CD14-positive monocyte (primary cell): Measurements from ENCODE around the gene KLF15. TPM values are rescaled to one million over a fixed set of nuclear protein-coding genes. Genes with fewer than 3 reads are reported as not detected.

Experiments
- DNase-seq, 3 donors: peaks; one replicate each; pipeline ENCODE4 v3.0.0-alpha.2; 2011 to 2022
- H2AFZ ChIP-seq: 2 replicates; pipeline ENCODE4 v1.6.0; 2012; ENCODE audit warnings: mild to moderate bottlenecking, low read depth, low read length, inconsistent platforms; ENCODE audit not compliant: insufficient read depth, poor library complexity, severe bottlenecking
- H3K27ac ChIP-seq, 2 donors: 1 replicate in 1 of 2; 2 replicates in 1 of 2; pipeline ENCODE4 v1.5.1; 2012 to 2013; ENCODE audit warnings: low read length in 2 of 2, control low read depth in 1 of 2, inconsistent platforms in 1 of 2, low read depth in 1 of 2, mild to moderate bottlenecking in 1 of 2
- H3K27me3 ChIP-seq, 2 donors: one replicate each; pipeline versions ENCODE4 v1.6.0 to v1.6.1; 2011 to 2013; ENCODE audit warnings: low read length in 2 of 2; ENCODE audit not compliant: control insufficient read depth in 2 of 2, insufficient read depth in 2 of 2
- H3K36me3 ChIP-seq, 2 donors: replicated peaks in 1 of 2; 1 replicate in 1 of 2; 2 replicates in 1 of 2; pipeline versions ENCODE4 v1.5.1 to v1.6.1; 2012 to 2013; ENCODE audit warnings: low read length in 2 of 2, control low read depth in 1 of 2, inconsistent platforms in 1 of 2, mild to moderate bottlenecking in 1 of 2; ENCODE audit not compliant: insufficient read depth in 2 of 2, control insufficient read depth in 1 of 2
- H3K4me1 ChIP-seq, 2 donors: 1 replicate in 1 of 2; 2 replicates in 1 of 2; pipeline versions ENCODE4 v1.5.1 to v1.6.1; 2012 to 2013; ENCODE audit warnings: low read length in 2 of 2, control low read depth in 1 of 2, inconsistent platforms in 1 of 2, mild to moderate bottlenecking in 1 of 2, moderate library complexity in 1 of 2; ENCODE audit not compliant: insufficient read depth in 2 of 2, control insufficient read depth in 1 of 2
- H3K4me2 ChIP-seq: replicated peaks from 2 replicates; pipeline ENCODE3; 2012; ENCODE audit warnings: low read length, moderate library complexity, mild to moderate bottlenecking; ENCODE audit not compliant: poor library complexity, severe bottlenecking; ENCODE audit errors: extremely low read depth
- H3K4me3 ChIP-seq, 3 experiments: fragments of 200-600 bp in 1 of 3; sonication (generic) in 1 of 3; replicated peaks in 1 of 3; 1 replicate in 2 of 3; 2 replicates in 1 of 3; pipeline ENCODE4 v1.5.1; 2011 to 2013; ENCODE audit warnings: low read length in 3 of 3, mild to moderate bottlenecking in 3 of 3, control low read depth in 2 of 3, low read depth in 2 of 3, inconsistent platforms in 1 of 3, moderate library complexity in 1 of 3
- H3K79me2 ChIP-seq: 2 replicates; pipeline ENCODE4 v1.6.0; 2012; ENCODE audit warnings: mild to moderate bottlenecking, control low read depth, inconsistent platforms, low read length, moderate library complexity; ENCODE audit not compliant: insufficient read depth
- H3K9ac ChIP-seq: 2 replicates; pipeline ENCODE4 v1.6.0; 2017; ENCODE audit warnings: low read length, mild to moderate bottlenecking; ENCODE audit not compliant: insufficient read depth, poor library complexity, severe bottlenecking
- H3K9me3 ChIP-seq, 2 donors: replicated peaks in 1 of 2; 1 replicate in 1 of 2; 2 replicates in 1 of 2; pipeline versions ENCODE4 v1.5.1 to v1.6.1; 2012 to 2013; ENCODE audit warnings: low read length in 2 of 2, control low read depth in 1 of 2; ENCODE audit not compliant: control insufficient read depth in 1 of 2, insufficient read depth in 1 of 2
- H4K20me1 ChIP-seq: 2 replicates; pipeline ENCODE4 v1.6.0; 2012; ENCODE audit warnings: mild to moderate bottlenecking, low read length, control low read depth, moderate library complexity; ENCODE audit not compliant: insufficient read depth
- H3K27ac Mint-ChIP-seq, 7 donors: one replicate each; pipeline ENCODE4 v1.8.0; 2020; ENCODE audit warnings: mild to moderate bottlenecking in 7 of 7, mixed read lengths in 7 of 7, moderate library complexity in 6 of 7, inconsistent platforms in 2 of 7
- H3K27me3 Mint-ChIP-seq, 3 donors: one replicate each; pipeline ENCODE4 v1.8.0; 2021 to 2022; ENCODE audit warnings: low read depth in 3 of 3, mild to moderate bottlenecking in 3 of 3, mixed read lengths in 3 of 3, moderate library complexity in 3 of 3, inconsistent platforms in 1 of 3
- H3K36me3 Mint-ChIP-seq, 2 donors: one replicate each; pipeline ENCODE4 v1.8.0; 2020; ENCODE audit warnings: mixed read lengths in 2 of 2, inconsistent platforms in 1 of 2, mild to moderate bottlenecking in 1 of 2
- H3K4me1 Mint-ChIP-seq: one replicate; pipeline ENCODE4 v1.8.0; 2020; ENCODE audit warnings: mild to moderate bottlenecking, mixed read lengths
- H3K4me3 Mint-ChIP-seq, 2 donors: one replicate each; pipeline ENCODE4 v1.8.0; 2020; ENCODE audit warnings: mild to moderate bottlenecking in 2 of 2, mixed read lengths in 2 of 2, moderate library complexity in 1 of 2
- H3K9me3 Mint-ChIP-seq, 7 donors: one replicate each; pipeline ENCODE4 v1.8.0; 2020 to 2022; ENCODE audit warnings: mixed read lengths in 7 of 7, mild to moderate bottlenecking in 6 of 7, moderate library complexity in 6 of 7, inconsistent platforms in 2 of 7
- WGBS: methylation state at CpG from one replicate; pipeline ENCODE4 v1.1.5; 2013; ENCODE audit warnings: missing lambda C conversion rate; ENCODE audit not compliant: insufficient coverage; 5-methylcytosine and 5-hydroxymethylcytosine counted together
- intact Hi-C, 2 donors: fragments of 100-400 bp; cut with micrococcal nuclease; formaldehyde crosslinking; loops; one replicate each; pipeline versions ENCODE4 v1.15.0 to v1.15.1; 2023
- polyA plus RNA-seq, 3 donors: library from polyadenylated mRNA; depleted of rRNA in 1 of 3; unstranded in 2 of 3; stranded (reverse) in 1 of 3; fragments of 300-500 nt in 2 of 3; fragments of >200 nt in 1 of 3; fragmentation: Illumina TruSeq in 2 of 3; gene quantifications; 1 replicate in 2 of 3; 2 replicates in 1 of 3; pipeline ENCODE4 v1.2.3, GENCODE V29; 2012 to 2021
- TF ChIP-seq, protein P1 (sequence below): fragments of 200-600 bp; IDR thresholded peaks from one replicate; pipeline ENCODE4 v1.8.0; 2022; ENCODE audit warnings: antibody characterized with exemption, mild to moderate bottlenecking

The KLF15 gene
- polyA plus RNA-seq, 3 donors: not detected

DNA sequence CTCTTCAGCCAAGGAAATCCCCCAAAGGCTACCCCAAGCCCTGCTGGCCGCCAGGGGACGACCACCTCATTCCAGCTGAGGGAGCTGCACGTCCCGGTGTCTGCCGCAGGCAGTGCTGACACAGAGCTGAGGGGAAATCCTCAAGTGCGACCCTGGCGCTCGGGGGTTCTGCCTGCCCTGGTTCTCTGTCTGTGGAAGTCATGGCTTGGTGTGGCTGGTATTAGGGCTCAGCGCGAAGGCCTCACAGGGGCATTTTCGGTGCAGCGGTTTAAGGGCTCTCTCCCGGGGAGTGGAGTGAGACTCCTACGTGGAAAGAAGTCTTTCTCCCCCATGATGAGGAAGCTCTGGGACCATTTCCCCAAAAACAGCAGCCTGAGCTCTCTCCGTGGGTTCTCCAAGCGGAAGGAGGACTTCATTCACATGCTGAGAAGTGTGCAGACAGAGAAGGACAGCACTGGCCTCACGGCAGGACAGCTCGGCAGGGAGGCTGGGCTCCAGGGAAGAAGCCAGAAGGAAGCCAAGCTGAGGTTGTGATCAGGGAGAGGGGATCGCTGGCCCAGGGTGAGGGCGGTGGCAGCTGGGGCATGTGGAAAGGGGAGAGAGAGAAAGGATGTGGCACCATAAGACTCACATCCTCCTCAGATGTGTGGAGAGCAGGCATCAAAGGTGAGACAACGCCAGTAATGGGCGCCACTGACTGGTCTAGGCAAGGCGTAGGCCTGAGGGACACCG is 48.6 kb downstream of the KLF15 start:
- Mint-ChIP-seq H3K36me3 (no peaks in the 10 kb centered on the region), H3K4me1 (peaks cover 2% of the 10 kb centered on the region), H3K4me3 (peak overlapping the region in 1 of 2 donors; percentile 43), H3K27ac (peak overlapping the region in 1 of 7 donors; percentile 38), H3K27me3 (peaks cover 2 to 14% (median 4%) of the 10 kb centered on the region in 3 donors), H3K9me3 (peaks cover 3 to 17% (median 12%) of the 10 kb centered on the region in 7 donors)
- Histone ChIP-seq H3K27ac (no peak overlapping the region), H3K4me2 (no peak overlapping the region), H3K27me3 (no peaks in the 10 kb centered on the region), H3K4me3 (no peak overlapping the region), H2AFZ (no peak overlapping the region), H3K4me1 (no peaks in the 10 kb centered on the region), H3K9ac (no peak overlapping the region), H3K79me2 (no peaks in the 10 kb centered on the region), H3K36me3 (no peaks in the 10 kb centered on the region), H3K9me3 (peaks cover 0 to 8% of the 10 kb centered on the region in 2 donors), H4K20me1 (no peaks in the 10 kb centered on the region)
- no peak for DNase-seq
- TF ChIP-seq, protein P1, sequence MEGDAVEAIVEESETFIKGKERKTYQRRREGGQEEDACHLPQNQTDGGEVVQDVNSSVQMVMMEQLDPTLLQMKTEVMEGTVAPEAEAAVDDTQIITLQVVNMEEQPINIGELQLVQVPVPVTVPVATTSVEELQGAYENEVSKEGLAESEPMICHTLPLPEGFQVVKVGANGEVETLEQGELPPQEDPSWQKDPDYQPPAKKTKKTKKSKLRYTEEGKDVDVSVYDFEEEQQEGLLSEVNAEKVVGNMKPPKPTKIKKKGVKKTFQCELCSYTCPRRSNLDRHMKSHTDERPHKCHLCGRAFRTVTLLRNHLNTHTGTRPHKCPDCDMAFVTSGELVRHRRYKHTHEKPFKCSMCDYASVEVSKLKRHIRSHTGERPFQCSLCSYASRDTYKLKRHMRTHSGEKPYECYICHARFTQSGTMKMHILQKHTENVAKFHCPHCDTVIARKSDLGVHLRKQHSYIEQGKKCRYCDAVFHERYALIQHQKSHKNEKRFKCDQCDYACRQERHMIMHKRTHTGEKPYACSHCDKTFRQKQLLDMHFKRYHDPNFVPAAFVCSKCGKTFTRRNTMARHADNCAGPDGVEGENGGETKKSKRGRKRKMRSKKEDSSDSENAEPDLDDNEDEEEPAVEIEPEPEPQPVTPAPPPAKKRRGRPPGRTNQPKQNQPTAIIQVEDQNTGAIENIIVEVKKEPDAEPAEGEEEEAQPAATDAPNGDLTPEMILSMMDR: no peak
- WGBS: 94% methylated on average over 15 of the region's 24 CpGs
- intact Hi-C loops: no loop called here

DNA sequence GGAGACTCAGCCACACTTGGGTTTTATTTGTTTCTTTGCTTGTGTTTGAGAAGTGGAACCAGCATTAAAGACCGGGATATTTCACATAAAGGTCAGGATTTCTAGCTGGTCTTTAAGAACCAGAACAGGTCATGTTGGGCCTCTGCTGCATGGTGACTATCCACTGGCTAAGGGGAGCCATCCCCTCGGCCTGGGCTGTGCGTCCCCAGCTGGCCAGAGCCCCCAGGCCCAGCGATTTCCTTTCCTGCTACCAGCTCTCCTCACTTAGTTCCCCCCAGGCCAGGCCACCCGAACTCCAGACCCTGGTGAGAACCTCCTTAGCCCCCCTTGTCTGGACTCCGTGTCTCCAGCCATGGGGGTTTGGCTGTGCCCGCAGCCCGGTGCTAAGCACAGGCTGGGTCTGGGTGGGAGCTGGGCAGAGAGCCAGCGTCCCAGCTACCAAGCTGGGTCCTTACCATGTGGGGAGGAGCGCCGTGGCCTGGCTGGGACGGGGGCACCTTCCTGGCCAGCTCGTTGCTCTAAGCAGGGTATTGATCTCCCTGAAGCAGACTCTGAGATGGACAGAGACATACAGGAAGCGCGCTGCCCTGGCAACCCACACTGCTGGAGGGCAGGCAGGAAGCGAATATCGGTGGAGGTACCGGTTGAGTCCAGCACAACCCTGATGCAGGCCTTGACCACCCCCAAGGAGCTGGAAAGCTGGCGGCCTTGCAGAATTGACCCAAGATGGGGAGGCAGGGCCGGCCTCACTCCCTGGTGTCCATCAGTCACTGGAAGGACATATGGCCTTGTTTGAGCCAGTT is 49.4 kb downstream of the KLF15 start:
- no peaks in the 10 kb centered on the region for H3K36me3 Mint-ChIP-seq
- Histone ChIP-seq H3K4me2 (no peak overlapping the region), H3K9ac (no peak overlapping the region), H4K20me1 (no peaks in the 10 kb centered on the region), H3K27ac (no peak overlapping the region), H3K36me3 (no peaks in the 10 kb centered on the region), H2AFZ (no peak overlapping the region), H3K79me2 (no peaks in the 10 kb centered on the region), H3K27me3 (no peaks in the 10 kb centered on the region), H3K4me3 (no peak overlapping the region), H3K9me3 (peaks cover 0 to 8% of the 10 kb centered on the region in 2 donors), H3K4me1 (no peaks in the 10 kb centered on the region)
- H3K27me3 Mint-ChIP-seq: peaks cover 2 to 20% (median 6%) of the 10 kb centered on the region in 3 donors
- no peak overlapping the region for H3K27ac Mint-ChIP-seq
- intact Hi-C loops: no loop called here
- no peak for DNase-seq
- H3K9me3 Mint-ChIP-seq: peaks cover 8 to 24% (median 15%) of the 10 kb centered on the region in 7 donors
- TF ChIP-seq, protein P1: no peak
- H3K4me1 Mint-ChIP-seq: peaks cover 2% of the 10 kb centered on the region
- WGBS: 98% methylated on average over 17 of the region's 20 CpGs
- H3K4me3 Mint-ChIP-seq: no peak overlapping the region
